Mucosa of descending colon (tissue), 3 donors: ENCODE results near the gene ATXN1L. TPM values are rescaled to one million over a fixed set of nuclear protein-coding genes. Genes with fewer than 3 reads are reported as not detected.
A peak's percentile ranks its signal among the peaks of the same experiment; 100 is the strongest.

Experiments used
- ATAC-seq: fragments of 200-7000 bp; cut with Tn5 transposase; one replicate; pipeline ENCODE4 v1.9.1; 2020; ENCODE audit warnings: mild to moderate bottlenecking, moderate library complexity
- DNase-seq, 3 donors: peaks; one replicate each; pipeline ENCODE4 v3.0.0-alpha.2; 2020
- H3K36me3 ChIP-seq: fragments of 200-600 bp; one replicate; pipeline ENCODE4 v1.8.0; 2021; ENCODE audit warnings: low read depth, mild to moderate bottlenecking
- H3K4me1 ChIP-seq: fragments of 200-600 bp; one replicate; pipeline ENCODE4 v1.8.0; 2021; ENCODE audit warnings: low read depth, mild to moderate bottlenecking
- H3K4me3 ChIP-seq: fragments of 200-600 bp; one replicate; pipeline ENCODE4 v1.8.0; 2021; ENCODE audit warnings: mild to moderate bottlenecking
- H3K9me3 ChIP-seq: fragments of 200-600 bp; one replicate; pipeline ENCODE4 v1.8.0; 2021; ENCODE audit warnings: mild to moderate bottlenecking
- CTCF ChIP-seq: fragments of 200-600 bp; IDR thresholded peaks from one replicate; pipeline ENCODE4 v1.8.0; 2022; ENCODE audit warnings: antibody characterized with exemption, mild to moderate bottlenecking
- intact Hi-C, 2 donors: fragments of 100-400 bp; cut with DNase I in 1 of 2; cut with micrococcal nuclease in 1 of 2; formaldehyde crosslinking; loops; one replicate each; pipeline versions ENCODE4 v1.11.0 to v1.11.1; 2022; cut with DNase I, micrococcal nuclease
- total RNA-seq, 3 donors: library from RNA; stranded (reverse); fragmentation: NEBNext Ultra II Directional in 2 of 3; extraction: Animal tissue kit (Norgen Biotek cat#: 25700) in 2 of 3; gene quantifications; one replicate each; pipeline versions ENCODE4 v1.2.1 to v1.2.4, GENCODE V29; 2021 to 2023
- donor health status: DM: no; HTN: no; CAD: no; lungs with moderate emphysema.
- donor health status: DM: no; HTN: no; CAD: no.
- donor health status: DM: no; HTN: yes; CAD: no.

ATXN1L gene
- total RNA-seq, 3 donors from 2014 or later, result 21.6 to 38.7 (median 24.0) TPM

GRCh38 chr16:71893888-71894228 lies 48.1 kb downstream of the ATXN1L start:
- Histone ChIP-seq H3K9me3 (no peaks in the 10 kb centered on the region), H3K36me3 (no peaks in the 10 kb centered on the region), H3K4me3 (no peak overlapping the region), H3K4me1 (peaks cover 25% of the 10 kb centered on the region)
- DNase-seq, result no peak
- TF ChIP-seq CTCF, result no peak
- ATAC-seq, result no peak
- intact Hi-C loops, result no loop called here

GRCh38 chr16:71894229-71894920 lies 48.6 kb downstream of the ATXN1L start:
- ATAC-seq, result peak; percentile 13
- peak overlapping the region; percentile 97 for H3K4me3 ChIP-seq
- TF ChIP-seq CTCF, result no peak
- peak; percentile 56 to 71 (median 63) for DNase-seq
- H3K4me1 ChIP-seq, result peaks cover 30% of the 10 kb centered on the region
- intact Hi-C loops, result no loop called here
- H3K9me3 ChIP-seq, result no peaks in the 10 kb centered on the region
- no peaks in the 10 kb centered on the region for H3K36me3 ChIP-seq

GRCh38 chr16:71894921-71895678 lies 49.3 kb downstream of the ATXN1L start, which contains the start of gene IST1:
IST1 (plus strand) TSS chr16:71895531; CDS start chr16:71915641, 20,110 bp downstream.
- H3K36me3 ChIP-seq, result no peaks in the 10 kb centered on the region
- peak; percentile 94 for ATAC-seq
- peaks cover 37% of the 10 kb centered on the region for H3K4me1 ChIP-seq
- H3K9me3 ChIP-seq, result no peaks in the 10 kb centered on the region
- TF ChIP-seq CTCF, result no peak
- intact Hi-C loops, result loop anchor here in 1 of 2 donors (5.0 kb wide), 1 partner anchor 88 kb away; the partner anchor contains the start of gene AP1G1
- H3K4me3 ChIP-seq, result peak within 1 kb of the TSS; percentile 97
- DNase-seq, result peak; percentile 98 to 99 (median 98)

GRCh38 chr16:71895679-71896365 lies 50.0 kb downstream of the ATXN1L start:
- ATAC-seq, result peak; percentile 24

More at GRCh38 chr16:71895679-71896365, 50.0 kb downstream of the ATXN1L start:
- Histone ChIP-seq H3K36me3 (no peaks in the 10 kb centered on the region), H3K4me1 (peaks cover 37% of the 10 kb centered on the region), H3K4me3 (peak overlapping the region; percentile 97), H3K9me3 (no peaks in the 10 kb centered on the region)
- DNase-seq, result peak in 2 of 3 donors; percentile 67 to 71
- TF ChIP-seq CTCF, result no peak
- intact Hi-C loops, result loop anchor here in 1 of 2 donors (5.0 kb wide), 1 partner anchor 89 kb away; the partner anchor contains the start of gene AP1G1
